GM19455 (cell line): Measurements from ENCODE around the gene HTR5A.
"Not testable (repeated sequence)": the region's sequence is repeated elsewhere in the genome, so short reads cannot be mapped to it uniquely, and the experiment has no call there.

Experiments
- ATAC-seq: cut with Tn5 transposase; IDR thresholded peaks from one replicate; pipeline ENCODE4 v1.9.1; 2021; ENCODE audit not compliant: unreplicated experiment

The HTR5A gene

GRCh38 chr7:155069992-155070751, at the start of gene HTR5A:
Gene HTR5A, plus strand, starts transcription at chr7:155070324. Its CDS starts 576 bp downstream, at chr7:155070900.
- peak; percentile 93 for ATAC-seq

GRCh38 chr7:155020996-155021395, 49.1 kb upstream of the HTR5A start:
- ATAC-seq = no peak

- no peak for ATAC-seq
Measured at GRCh38 chr7:155021699-155022145, 48.4 kb upstream of the HTR5A start.

- ATAC-seq = no peak
Measured at GRCh38 chr7:155027879-155028278, 42.2 kb upstream of the HTR5A start.

- ATAC-seq = no peak
Measured at GRCh38 chr7:155032978-155033377, 37.1 kb upstream of the HTR5A start.

- ATAC-seq = not testable (repeated sequence)
Measured at GRCh38 chr7:155034495-155034894, 35.6 kb upstream of the HTR5A start.

- no peak for ATAC-seq
Measured at GRCh38 chr7:155038335-155038734, 31.8 kb upstream of the HTR5A start.

- ATAC-seq = no peak
Measured at GRCh38 chr7:155043756-155044155, 26.4 kb upstream of the HTR5A start.

GRCh38 chr7:155048006-155048405, 22.1 kb upstream of the HTR5A start:
- ATAC-seq = no peak

GRCh38 chr7:155051355-155051754, 18.8 kb upstream of the HTR5A start:
- no peak for ATAC-seq

- ATAC-seq = no peak
Measured at GRCh38 chr7:155053002-155053401, 17.1 kb upstream of the HTR5A start.

- ATAC-seq = no peak
Measured at GRCh38 chr7:155054761-155055160, 15.4 kb upstream of the HTR5A start.

GRCh38 chr7:155057076-155057475, 13.0 kb upstream of the HTR5A start:
- no peak for ATAC-seq

GRCh38 chr7:155058896-155059295, 11.2 kb upstream of the HTR5A start:
- ATAC-seq = no peak

GRCh38 chr7:155059703-155060102, 10.4 kb upstream of the HTR5A start:
- ATAC-seq = no peak

GRCh38 chr7:155062411-155062810, 7.7 kb upstream of the HTR5A start:
- no peak for ATAC-seq

GRCh38 chr7:155064186-155064585, 5.9 kb upstream of the HTR5A start:
- no peak for ATAC-seq

- no peak for ATAC-seq
Measured at GRCh38 chr7:155066417-155066950, 3.6 kb upstream of the HTR5A start.

GRCh38 chr7:155071121-155071651, 1.1 kb downstream of the HTR5A start:
- no peak for ATAC-seq

GRCh38 chr7:155071916-155072571, 1.9 kb downstream of the HTR5A start:
- no peak for ATAC-seq

- ATAC-seq = no peak
Measured at GRCh38 chr7:155073922-155074321, 3.8 kb downstream of the HTR5A start.

GRCh38 chr7:155084021-155084420, 13.9 kb downstream of the HTR5A start:
- ATAC-seq = no peak
